Measurements from ENCODE around the gene CFAP161. TPM values are rescaled to one million over a fixed set of nuclear protein-coding genes. Genes with fewer than 3 reads are reported as not detected.

CFAP161 gene
- total RNA-seq: 0.20 and 0.44 TPM in 2 replicates

GRCh38 chr15:81133782-81134461, at the start of gene CFAP161:
CFAP161 (plus strand) TSS chr15:81134270; CDS start chr15:81134330, 60 bp downstream.
- peak in 1 of 2 donors; percentile 73 for DNase-seq (ENCODE audit: low read depth in 2 of 2)

- no peak for DNase-seq (ENCODE audit: low read depth in 2 of 2)
Observed at GRCh38 chr15:81084716-81085115, 49.4 kb upstream of the CFAP161 start.

GRCh38 chr15:81085213-81085612, 48.9 kb upstream of the CFAP161 start:
- DNase-seq (ENCODE audit: low read depth in 2 of 2): peak in 1 of 2 donors; percentile 45

- DNase-seq (ENCODE audit: low read depth in 2 of 2): no peak
Observed at GRCh38 chr15:81085898-81086297, 48.2 kb upstream of the CFAP161 start.

GRCh38 chr15:81087066-81087465, 47.0 kb upstream of the CFAP161 start:
- DNase-seq (ENCODE audit: low read depth in 2 of 2): no peak

- DNase-seq (ENCODE audit: low read depth in 2 of 2): no peak
Observed at GRCh38 chr15:81087694-81088093, 46.4 kb upstream of the CFAP161 start.

- DNase-seq (ENCODE audit: low read depth in 2 of 2): no peak
Observed at GRCh38 chr15:81088470-81089013, 45.5 kb upstream of the CFAP161 start.

- DNase-seq (ENCODE audit: low read depth in 2 of 2): peak; percentile 52 to 96
Observed at GRCh38 chr15:81091889-81092558, 42.0 kb upstream of the CFAP161 start.

- DNase-seq (ENCODE audit: low read depth in 2 of 2): peak in 1 of 2 donors; percentile 48
Observed at GRCh38 chr15:81092559-81092902, 41.5 kb upstream of the CFAP161 start.

- DNase-seq (ENCODE audit: low read depth in 2 of 2): no peak
Observed at GRCh38 chr15:81093961-81094360, 40.1 kb upstream of the CFAP161 start.

GRCh38 chr15:81095690-81096365, 38.2 kb upstream of the CFAP161 start:
- no peak for DNase-seq (ENCODE audit: low read depth in 2 of 2)

- no peak for DNase-seq (ENCODE audit: low read depth in 2 of 2)
Observed at GRCh38 chr15:81096398-81096797, 37.7 kb upstream of the CFAP161 start.

GRCh38 chr15:81097116-81097889, 36.8 kb upstream of the CFAP161 start:
- DNase-seq (ENCODE audit: low read depth in 2 of 2): peak in 1 of 2 donors; percentile 63

GRCh38 chr15:81097890-81098280, 36.2 kb upstream of the CFAP161 start:
- peak; percentile 44 to 52 for DNase-seq (ENCODE audit: low read depth in 2 of 2)

- no peak for DNase-seq (ENCODE audit: low read depth in 2 of 2)
Observed at GRCh38 chr15:81098349-81098748, 35.7 kb upstream of the CFAP161 start.

GRCh38 chr15:81098861-81099651, 35.0 kb upstream of the CFAP161 start:
- peak; percentile 74 to 83 for DNase-seq (ENCODE audit: low read depth in 2 of 2)

GRCh38 chr15:81101894-81102815, 31.9 kb upstream of the CFAP161 start:
- DNase-seq (ENCODE audit: low read depth in 2 of 2): no peak

- DNase-seq (ENCODE audit: low read depth in 2 of 2): no peak
Observed at GRCh38 chr15:81103857-81104256, 30.2 kb upstream of the CFAP161 start.

GRCh38 chr15:81105545-81105944, 28.5 kb upstream of the CFAP161 start:
- DNase-seq (ENCODE audit: low read depth in 2 of 2): peak in 1 of 2 donors; percentile 59

GRCh38 chr15:81106560-81106959, 27.5 kb upstream of the CFAP161 start:
- DNase-seq (ENCODE audit: low read depth in 2 of 2): peak; percentile 67 to 79
